Activated T-cell treated with anti-CD3 and anti-CD28 coated beads for 48 hours (primary cell): ENCODE data around the gene AKR7A2.

ENCODE experiments used
- DNase-seq: peaks from one replicate; pipeline ENCODE4 v3.0.0-alpha.2; 2020; ENCODE audit warnings: low read depth

The AKR7A2 gene

GRCh38 chr1:19325958-19326747, 14.2 kb upstream of the AKR7A2 start:
- no peak for DNase-seq

GRCh38 chr1:19325368-19325957, 13.5 kb upstream of the AKR7A2 start:
- DNase-seq = no peak

GRCh38 chr1:19324665-19324990, 12.7 kb upstream of the AKR7A2 start:
- DNase-seq = no peak

GRCh38 chr1:19323987-19324664, 12.2 kb upstream of the AKR7A2 start:
- DNase-seq = no peak

- DNase-seq = no peak
These were observed 10.5 kb upstream of the AKR7A2 start for GRCh38 chr1:19322481-19322880.

- DNase-seq = no peak
These were observed 9.1 kb upstream of the AKR7A2 start for GRCh38 chr1:19321071-19321470.

- DNase-seq = no peak
These were observed 7.3 kb upstream of the AKR7A2 start for GRCh38 chr1:19319196-19319595.

- no peak for DNase-seq
These were observed 5.4 kb upstream of the AKR7A2 start for GRCh38 chr1:19317126-19317910.

- no peak for DNase-seq
These were observed 3.6 kb upstream of the AKR7A2 start for GRCh38 chr1:19315378-19316198.

GRCh38 chr1:19313961-19314882, 2.3 kb upstream of the AKR7A2 start:
- no peak for DNase-seq

- DNase-seq = no peak
These were observed 1.7 kb upstream of the AKR7A2 start for GRCh38 chr1:19313636-19313959.

GRCh38 chr1:19312782-19313635, 1.1 kb upstream of the AKR7A2 start:
- no peak for DNase-seq

- no peak for DNase-seq
These were observed 427 bp downstream of the AKR7A2 start for GRCh38 chr1:19311503-19311930.

GRCh38 chr1:19310720-19311502, 1.0 kb downstream of the AKR7A2 start:
- no peak for DNase-seq

GRCh38 chr1:19310061-19310460, 1.9 kb downstream of the AKR7A2 start:
- no peak for DNase-seq

GRCh38 chr1:19309123-19309813, 2.7 kb downstream of the AKR7A2 start:
- no peak for DNase-seq

- no peak for DNase-seq
These were observed 3.4 kb downstream of the AKR7A2 start for GRCh38 chr1:19308509-19308907.

GRCh38 chr1:19307794-19308508, 4.0 kb downstream of the AKR7A2 start:
- DNase-seq = no peak
